OCI-LY7 (cell line): ENCODE results near the gene GPC2.

Experiments used
- EZH2phosphoT487 ChIP-seq: fragments of 200-600 bp; sonication (generic); IDR thresholded peaks from 2 replicates; pipeline ENCODE4 v1.6.1; 2018; ENCODE audit warnings: low read depth, borderline replicate concordance, mild to moderate bottlenecking, mixed run types, antibody characterized with exemption, low read length, moderate library complexity, mixed read lengths
- TF ChIP-seq, protein P1 (sequence below): fragments of 200-600 bp; sonication (generic); conservative IDR thresholded peaks from 2 replicates; pipeline ENCODE4 v1.5.1; 2014; ENCODE audit warnings: mild to moderate bottlenecking, antibody characterized with exemption, low read length, moderate library complexity, mixed read lengths

DNA sequence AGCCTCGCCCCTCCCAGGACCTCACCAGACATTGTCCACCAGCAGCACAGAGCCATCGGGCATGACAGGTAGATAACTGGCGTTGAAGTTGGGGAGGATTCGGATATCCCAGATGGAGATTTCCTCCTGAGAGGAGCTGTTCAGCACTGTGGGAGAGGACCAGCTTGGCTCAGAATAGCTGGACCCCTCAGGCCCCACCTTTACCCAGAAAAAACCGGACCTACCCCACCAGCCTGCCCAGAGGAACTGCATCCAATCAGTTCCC is 20.2 kb downstream of the GPC2 start:
- TF ChIP-seq, protein P1, sequence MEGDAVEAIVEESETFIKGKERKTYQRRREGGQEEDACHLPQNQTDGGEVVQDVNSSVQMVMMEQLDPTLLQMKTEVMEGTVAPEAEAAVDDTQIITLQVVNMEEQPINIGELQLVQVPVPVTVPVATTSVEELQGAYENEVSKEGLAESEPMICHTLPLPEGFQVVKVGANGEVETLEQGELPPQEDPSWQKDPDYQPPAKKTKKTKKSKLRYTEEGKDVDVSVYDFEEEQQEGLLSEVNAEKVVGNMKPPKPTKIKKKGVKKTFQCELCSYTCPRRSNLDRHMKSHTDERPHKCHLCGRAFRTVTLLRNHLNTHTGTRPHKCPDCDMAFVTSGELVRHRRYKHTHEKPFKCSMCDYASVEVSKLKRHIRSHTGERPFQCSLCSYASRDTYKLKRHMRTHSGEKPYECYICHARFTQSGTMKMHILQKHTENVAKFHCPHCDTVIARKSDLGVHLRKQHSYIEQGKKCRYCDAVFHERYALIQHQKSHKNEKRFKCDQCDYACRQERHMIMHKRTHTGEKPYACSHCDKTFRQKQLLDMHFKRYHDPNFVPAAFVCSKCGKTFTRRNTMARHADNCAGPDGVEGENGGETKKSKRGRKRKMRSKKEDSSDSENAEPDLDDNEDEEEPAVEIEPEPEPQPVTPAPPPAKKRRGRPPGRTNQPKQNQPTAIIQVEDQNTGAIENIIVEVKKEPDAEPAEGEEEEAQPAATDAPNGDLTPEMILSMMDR = no peak
- TF ChIP-seq EZH2phosphoT487 = no peak
